K562 (cell line): ENCODE results near the gene TPRG1L. TPM values are rescaled to one million over a fixed set of nuclear protein-coding genes. Genes with fewer than 3 reads are reported as not detected.

Source experiments
- ATAC-seq: fragments of 200-7000 bp; cut with Tn5 transposase; 3 replicates; pipeline ENCODE4 v1.9.1; 2020; ENCODE audit warnings: moderate library complexity
- BruUV-seq: library from RNA; stranded (reverse); fragments of 400-500 nt; replicated peaks from 2 replicates; lab custom pipeline; 2021; lab: Mats Ljungman, UMichigan
- CTCF ChIA-PET: fragments of 300-600 bp; formaldehyde crosslinking; extraction: SDS; loops from one replicate; lab custom pipeline; 2021; ENCODE audit warnings: low intra/inter-chr PET ratio; lab: Yijun Ruan, JAX
- POLR2A ChIA-PET: fragments of 300-600, 350-650 bp; sonication (Branson Sonifier 250); formaldehyde crosslinking; extraction: SDS; loops from one replicate; lab custom pipeline; 2021; ENCODE audit warnings: antibody characterized with exemption, inconsistent platforms; lab: Yijun Ruan, JAX
- DNase-seq, 4 experiments: peaks; one replicate each; pipeline versions ENCODE4 v3.0.0 to v3.0.0-alpha.2; 2011 to 2018; ENCODE audit warnings: low spot score in 3 of 4, mixed read lengths in 3 of 4; ENCODE audit errors: extremely low read depth in 1 of 4
- FAIRE-seq: peaks from 2 replicates; lab custom pipeline; 2011; peaks lifted over from hg19 to GRCh38; lab: Jason Lieb, UNC
- H2AFZ ChIP-seq: 2 replicates; pipeline ENCODE4 v1.6.0; 2011; ENCODE audit warnings: low read depth, low read length, control low read depth, inconsistent platforms
- H3K27ac ChIP-seq: fragments of 200-600 bp; 3 replicates; pipeline ENCODE4 v1.8.0; 2011; ENCODE audit warnings: low read depth, mild to moderate bottlenecking, control low read depth, inconsistent platforms, low read length, moderate library complexity, mixed read lengths; ENCODE audit errors: extremely low read depth
- H3K27me3 ChIP-seq, 2 experiments: fragments of 300-600 bp in 1 of 2; 2 replicates in 1 of 2; 3 replicates in 1 of 2; pipeline versions ENCODE4 v1.6.0 to v1.8.0; 2011; ENCODE audit warnings: inconsistent platforms in 2 of 2, low read length in 2 of 2, mild to moderate bottlenecking in 1 of 2, mixed read lengths in 1 of 2, moderate library complexity in 1 of 2; ENCODE audit not compliant: control insufficient read depth in 2 of 2, insufficient read depth in 2 of 2
- H3K36me3 ChIP-seq: fragments of 300-600 bp; 3 replicates; pipeline ENCODE4 v1.8.0; 2011; ENCODE audit warnings: mild to moderate bottlenecking, low read length, inconsistent platforms; ENCODE audit not compliant: control insufficient read depth, insufficient read depth
- H3K4me1 ChIP-seq, 2 experiments: fragments of 200-600 bp in 1 of 2; replicated peaks in 1 of 2; 2 replicates in 1 of 2; 3 replicates in 1 of 2; pipeline versions ENCODE4 v1.5.1 to v1.8.0; 2011; ENCODE audit warnings: inconsistent platforms in 2 of 2, low read length in 2 of 2, mild to moderate bottlenecking in 1 of 2, mixed read lengths in 1 of 2, moderate library complexity in 1 of 2; ENCODE audit not compliant: control insufficient read depth in 2 of 2, insufficient read depth in 2 of 2
- H3K4me2 ChIP-seq: 2 replicates; pipeline ENCODE4 v1.6.1; 2011; ENCODE audit warnings: low read length, control low read depth, inconsistent platforms, mixed read lengths; ENCODE audit not compliant: insufficient read depth
- H3K4me3 ChIP-seq: fragments of 200-600 bp; sonication (generic), shearing (Covaris generic); 2 replicates; pipeline ENCODE4 v1.5.1; 2016; ENCODE audit warnings: control low read depth, inconsistent platforms
- H3K79me2 ChIP-seq: fragments of 200-600 bp; 3 replicates; pipeline ENCODE4 v1.8.0; 2011; ENCODE audit warnings: low read length, inconsistent platforms; ENCODE audit not compliant: control insufficient read depth, insufficient read depth
- H3K9ac ChIP-seq, 2 experiments: 2 replicates each; pipeline versions ENCODE4 v1.6.0 to v1.6.1; 2011; ENCODE audit warnings: low read depth in 2 of 2, low read length in 2 of 2, control low read depth in 1 of 2, inconsistent platforms in 1 of 2, mild to moderate bottlenecking in 1 of 2, mixed read lengths in 1 of 2; ENCODE audit not compliant: insufficient read depth in 1 of 2
- H3K9me1 ChIP-seq: one replicate; pipeline ENCODE4 v1.6.0; 2011; ENCODE audit warnings: inconsistent platforms, mild to moderate bottlenecking, low read length, moderate library complexity; ENCODE audit not compliant: control insufficient read depth, insufficient read depth
- H3K9me3 ChIP-seq: replicated peaks from 2 replicates; pipeline ENCODE4 v1.5.1; 2011; ENCODE audit warnings: low read depth, low read length, inconsistent platforms; ENCODE audit not compliant: control insufficient read depth, insufficient read depth
- H4K20me1 ChIP-seq: replicated peaks from 2 replicates; pipeline ENCODE4 v1.6.1; 2011; ENCODE audit warnings: low read length, inconsistent platforms, mixed read lengths; ENCODE audit not compliant: control insufficient read depth, insufficient read depth
- CAMTA2 ChIP-seq: fragments of 250-450 bp; sonication (Bioruptor Pico); conservative IDR thresholded peaks from 2 replicates; pipeline ENCODE4 v1.5.1; 2022
- CBX5 ChIP-seq: IDR thresholded peaks from 2 replicates; pipeline ENCODE4 v1.6.1; 2014; ENCODE audit warnings: low read depth, borderline replicate concordance
- CEBPG ChIP-seq, 3 experiments: fragments of 200-800 bp in 1 of 3; sonication (Bioruptor generic) in 1 of 3; sonication (generic) in 1 of 3; formaldehyde crosslinking in 1 of 3; IDR thresholded peaks in 2 of 3; conservative IDR thresholded peaks in 1 of 3; 2 replicates each; pipeline versions ENCODE4 v1.6.1 to v1.8.0; 2016 to 2022; ENCODE audit warnings: missing compliant biosample characterization in 2 of 3, missing genetic modification characterization in 2 of 3, mild to moderate bottlenecking in 1 of 3, missing genetic modification reagents in 1 of 3
- ELF1 ChIP-seq: fragments of 200-800 bp; sonication (Bioruptor generic); IDR thresholded peaks from 2 replicates; pipeline ENCODE4 v1.6.1; 2016; ENCODE audit warnings: missing genetic modification characterization, missing compliant biosample characterization
- ERF ChIP-seq: fragments of 450-650 bp; formaldehyde crosslinking; IDR thresholded peaks from 2 replicates; pipeline ENCODE4 v1.4.0; 2020; ENCODE audit warnings: mild to moderate bottlenecking, mixed read lengths
- FOXK1 ChIP-seq: sonication (generic); formaldehyde crosslinking; IDR thresholded peaks from 2 replicates; pipeline ENCODE4 v1.8.0; 2022; ENCODE audit warnings: missing genetic modification reagents, mild to moderate bottlenecking, borderline replicate concordance
- GABPB2 ChIP-seq: fragments of 250-450 bp; sonication (Bioruptor Pico); conservative IDR thresholded peaks from 2 replicates; pipeline ENCODE4 v1.5.1; 2021; ENCODE audit warnings: mild to moderate bottlenecking
- ILF3 ChIP-seq: fragments of 450-650 bp; IDR thresholded peaks from 2 replicates; pipeline ENCODE4 v1.6.1; 2018; ENCODE audit warnings: antibody characterized with exemption, mild to moderate bottlenecking, moderate library complexity, borderline replicate concordance
- MCM2 ChIP-seq: fragments of 450-650 bp; IDR thresholded peaks from 2 replicates; pipeline ENCODE4 v1.6.1; 2017; ENCODE audit warnings: low read depth, mild to moderate bottlenecking
- NRF1 ChIP-seq, 2 experiments: fragments of 450-650 bp; IDR thresholded peaks in 1 of 2; conservative IDR thresholded peaks in 1 of 2; 2 replicates each; pipeline ENCODE4 v1.6.1; 2014; ENCODE audit warnings: mild to moderate bottlenecking in 2 of 2
- POLR2AphosphoS2 ChIP-seq: IDR thresholded peaks from 2 replicates; pipeline ENCODE4 v1.6.1; 2012; ENCODE audit warnings: low read length, improper control_type of control experiment
- SMAD2 ChIP-seq: fragments of 150-350 bp; IDR thresholded peaks from 2 replicates; pipeline ENCODE4 v1.6.1; 2014; ENCODE audit warnings: low read depth, mild to moderate bottlenecking, low read length
- ZNF561 ChIP-seq: fragments of 450-650 bp; formaldehyde crosslinking; conservative IDR thresholded peaks from 2 replicates; pipeline ENCODE4 v1.4.0; 2020; ENCODE audit warnings: mild to moderate bottlenecking, moderate library complexity
- ZNF717 ChIP-seq: fragments of 250-450 bp; sonication (Bioruptor Pico); IDR thresholded peaks from 2 replicates; pipeline ENCODE4 v1.5.0; 2021
- ZNF76 ChIP-seq: fragments of 250-450 bp; sonication (Bioruptor Pico); IDR thresholded peaks from 2 replicates; pipeline ENCODE4 v1.4.0; 2020; ENCODE audit warnings: mild to moderate bottlenecking, moderate library complexity, borderline replicate concordance
- WGBS: fragments of 100-300 bp; shearing (Covaris generic); methylation state at CpG from one replicate; pipeline ENCODE4 v1.1.6; 2016; ENCODE audit warnings: low coverage, mixed read lengths; ENCODE audit not compliant: insufficient coverage; ENCODE audit errors: missing lambda C conversion rate; 5-methylcytosine and 5-hydroxymethylcytosine counted together
- in situ Hi-C: fragments of 300-500 bp; cut with MboI; formaldehyde crosslinking; loops from 4 replicates; pipeline ENCODE4 v1.15.0; 2018; ENCODE audit warnings: inconsistent platforms, mixed read lengths
- intact Hi-C: fragments of 100-400 bp; cut with micrococcal nuclease; formaldehyde crosslinking; loops from 2 replicates; pipeline ENCODE4 v1.14.2; 2022
- polyA plus RNA-seq, 8 experiments: library from polyadenylated mRNA; depleted of rRNA in 4 of 8; stranded (reverse) in 5 of 8; unstranded in 3 of 8; fragments of >200 nt; fragmentation: Nextera tagmentation in 2 of 8; fragmentation: Illumina TruSeq in 1 of 8; extraction: Ambion mirVana in 2 of 8; extraction: Trizol in 1 of 8; gene quantifications; 2 replicates each; pipeline versions ENCODE4 v1.2.1 to v1.2.3, GENCODE V29; 2011 to 2014; ENCODE audit warnings: inconsistent platforms in 1 of 8, missing spikeins in 1 of 8
- total RNA-seq, 7 experiments: library from RNA; depleted of rRNA in 6 of 7; stranded (reverse); fragments of >200 nt in 6 of 7; fragmentation: Illumina TruSeq in 2 of 7; extraction: Trizol in 2 of 7; gene quantifications; 2 replicates each; pipeline versions ENCODE4 v1.2.1 to v1.2.3, GENCODE V29; 2011 to 2021; ENCODE audit warnings: low replicate concordance in 1 of 7
- TF ChIP-seq, protein P1 (sequence below), 3 experiments: fragments of 200-800 bp in 1 of 3; sonication (Bioruptor generic) in 1 of 3; sonication (generic) in 1 of 3; formaldehyde crosslinking in 1 of 3; IDR thresholded peaks; 2 replicates each; pipeline versions ENCODE4 v1.6.1 to v1.8.0; 2016 to 2022; ENCODE audit warnings: mild to moderate bottlenecking in 2 of 3, missing compliant biosample characterization in 2 of 3, missing genetic modification characterization in 2 of 3, missing genetic modification reagents in 1 of 3
- TF ChIP-seq, protein P2 (sequence below): fragments of 450-650 bp; IDR thresholded peaks from 2 replicates; pipeline ENCODE4 v1.6.1; 2016
- TF ChIP-seq, protein P3 (sequence below): fragments of 450-650 bp; IDR thresholded peaks from 2 replicates; pipeline ENCODE4 v1.6.1; 2016; ENCODE audit warnings: borderline replicate concordance

Gene TPRG1L
- total and polyA plus RNA-seq, 9 of the 15 experiments (the other 6 are each of a cell fraction or from before 2014, with no cell fraction given) = 1.6 to 11.0 (median 6.2) TPM

DNA sequence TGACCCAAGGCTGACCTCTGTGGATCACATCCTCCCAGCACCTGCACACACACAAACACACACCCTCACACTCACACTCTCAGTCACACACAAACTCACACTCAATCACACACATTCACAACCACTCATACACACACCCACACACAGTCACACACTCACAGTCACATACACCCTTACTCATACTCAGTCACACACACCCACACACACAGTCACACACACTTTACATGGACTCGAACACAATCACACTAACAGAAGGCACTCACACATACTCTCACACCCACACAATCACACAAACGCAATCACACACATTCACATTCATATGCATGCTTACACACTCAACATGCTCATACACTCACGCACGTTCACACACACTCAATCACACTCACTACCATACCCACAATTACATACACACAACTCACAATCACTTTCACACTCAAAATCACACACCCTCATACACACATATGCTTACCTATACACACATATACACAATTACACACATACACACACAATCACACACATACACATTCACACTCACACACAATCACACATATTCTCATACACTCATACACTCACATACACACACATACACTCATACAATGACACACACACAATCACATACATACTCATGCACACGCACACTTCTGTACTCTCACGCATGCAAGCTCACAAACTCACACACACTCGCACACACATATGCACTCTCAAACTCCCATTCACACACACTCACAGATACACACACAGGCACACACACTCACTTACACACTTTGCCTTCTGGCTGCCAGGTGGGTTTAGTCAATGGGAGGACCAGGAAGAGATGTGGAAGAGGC lies 19.6 kb upstream of the TPRG1L start:
- Histone ChIP-seq H3K4me1 (peaks cover 6 to 32% of the 10 kb centered on the region in 2 experiments; a peak in 2 of 5 replicates), H3K27me3 (peaks cover 9 to 71% of the 10 kb centered on the region in 2 experiments; a peak in 4 of 5 replicates), H3K9ac (no peak overlapping the region), H4K20me1 (peaks cover 16% of the 10 kb centered on the region), H3K4me2 (no peak overlapping the region), H2AFZ (no peak overlapping the region), H3K36me3 (no peaks in the 10 kb centered on the region), H3K9me3 (no peaks in the 10 kb centered on the region), H3K9me1 (no peaks in the 10 kb centered on the region), H3K79me2 (no peaks in the 10 kb centered on the region), H3K4me3 (no peak overlapping the region), H3K27ac (no peak overlapping the region)
- no peak for FAIRE-seq
- ChIA-PET POLR2A (interaction anchor here (1.0 kb wide), 1 partner anchor 15 kb away, joined by 5 read pairs; no protein-coding TSS in a partner anchor), CTCF (no interaction called here)
- no TSS peak for BruUV-seq
- intact Hi-C loops = no loop called here
- in situ Hi-C loops = no loop called here
- 64% methylated on average over 7 of the region's 7 CpGs for WGBS
- ATAC-seq = no peak
- no peak for DNase-seq
- no peak for TF ChIP-seq ILF3
- no peak for TF ChIP-seq FOXK1 (CRISPR knock-in tag)
- no peak for TF ChIP-seq MCM2
- TF ChIP-seq, protein P1, sequence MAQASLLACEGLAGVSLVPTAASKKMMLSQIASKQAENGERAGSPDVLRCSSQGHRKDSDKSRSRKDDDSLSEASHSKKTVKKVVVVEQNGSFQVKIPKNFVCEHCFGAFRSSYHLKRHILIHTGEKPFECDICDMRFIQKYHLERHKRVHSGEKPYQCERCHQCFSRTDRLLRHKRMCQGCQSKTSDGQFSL (CRISPR knock-in tag; IDR thresholded peaks at IDR 0.05) = no peak
- TF ChIP-seq, protein P1 (tag; IDR thresholded peaks at IDR 0.05) = no peak
- no peak for TF ChIP-seq ZNF76
- no peak for TF ChIP-seq CBX5
- TF ChIP-seq, protein P2, sequence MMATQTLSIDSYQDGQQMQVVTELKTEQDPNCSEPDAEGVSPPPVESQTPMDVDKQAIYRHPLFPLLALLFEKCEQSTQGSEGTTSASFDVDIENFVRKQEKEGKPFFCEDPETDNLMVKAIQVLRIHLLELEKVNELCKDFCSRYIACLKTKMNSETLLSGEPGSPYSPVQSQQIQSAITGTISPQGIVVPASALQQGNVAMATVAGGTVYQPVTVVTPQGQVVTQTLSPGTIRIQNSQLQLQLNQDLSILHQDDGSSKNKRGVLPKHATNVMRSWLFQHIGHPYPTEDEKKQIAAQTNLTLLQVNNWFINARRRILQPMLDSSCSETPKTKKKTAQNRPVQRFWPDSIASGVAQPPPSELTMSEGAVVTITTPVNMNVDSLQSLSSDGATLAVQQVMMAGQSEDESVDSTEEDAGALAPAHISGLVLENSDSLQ = peak; percentile 25; the same call in 1 of the 2 replicates
- TF ChIP-seq, protein P3, sequence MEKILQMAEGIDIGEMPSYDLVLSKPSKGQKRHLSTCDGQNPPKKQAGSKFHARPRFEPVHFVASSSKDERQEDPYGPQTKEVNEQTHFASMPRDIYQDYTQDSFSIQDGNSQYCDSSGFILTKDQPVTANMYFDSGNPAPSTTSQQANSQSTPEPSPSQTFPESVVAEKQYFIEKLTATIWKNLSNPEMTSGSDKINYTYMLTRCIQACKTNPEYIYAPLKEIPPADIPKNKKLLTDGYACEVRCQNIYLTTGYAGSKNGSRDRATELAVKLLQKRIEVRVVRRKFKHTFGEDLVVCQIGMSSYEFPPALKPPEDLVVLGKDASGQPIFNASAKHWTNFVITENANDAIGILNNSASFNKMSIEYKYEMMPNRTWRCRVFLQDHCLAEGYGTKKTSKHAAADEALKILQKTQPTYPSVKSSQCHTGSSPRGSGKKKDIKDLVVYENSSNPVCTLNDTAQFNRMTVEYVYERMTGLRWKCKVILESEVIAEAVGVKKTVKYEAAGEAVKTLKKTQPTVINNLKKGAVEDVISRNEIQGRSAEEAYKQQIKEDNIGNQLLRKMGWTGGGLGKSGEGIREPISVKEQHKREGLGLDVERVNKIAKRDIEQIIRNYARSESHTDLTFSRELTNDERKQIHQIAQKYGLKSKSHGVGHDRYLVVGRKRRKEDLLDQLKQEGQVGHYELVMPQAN = peak; percentile 63; the same call in 1 of the 2 replicates
- no peak for TF ChIP-seq ZNF561 (CRISPR knock-in tag)
- TF ChIP-seq CAMTA2 (CRISPR knock-in tag) = no peak
- no peak for TF ChIP-seq NRF1 (conservative IDR thresholded peaks at IDR 0.05 in 1 of 2, IDR thresholded peaks at IDR 0.05 in 1 of 2)
- TF ChIP-seq ERF (CRISPR knock-in tag) = no peak
- no peak for TF ChIP-seq ZNF717
- TF ChIP-seq GABPB2 = no peak
- no peak for TF ChIP-seq ELF1 (tag)
- no peak for TF ChIP-seq SMAD2
- TF ChIP-seq POLR2AphosphoS2 = no peak
- TF ChIP-seq CEBPG (CRISPR knock-in tag; IDR thresholded peaks at IDR 0.05) = no peak
- TF ChIP-seq CEBPG (tag; conservative IDR thresholded peaks at IDR 0.05 in 1 of 2, IDR thresholded peaks at IDR 0.05 in 1 of 2) = no peak
